ENCODE measurements around the gene JHY. TPM values are rescaled to one million over a fixed set of nuclear protein-coding genes. Genes with fewer than 3 reads are reported as not detected.

Gene JHY
- total RNA-seq, 3 donors from 2014 or later (not counting 1 experiment from before 2014, with no cell fraction given), result 0.88 to 1.5 (median 1.2) TPM

DNA sequence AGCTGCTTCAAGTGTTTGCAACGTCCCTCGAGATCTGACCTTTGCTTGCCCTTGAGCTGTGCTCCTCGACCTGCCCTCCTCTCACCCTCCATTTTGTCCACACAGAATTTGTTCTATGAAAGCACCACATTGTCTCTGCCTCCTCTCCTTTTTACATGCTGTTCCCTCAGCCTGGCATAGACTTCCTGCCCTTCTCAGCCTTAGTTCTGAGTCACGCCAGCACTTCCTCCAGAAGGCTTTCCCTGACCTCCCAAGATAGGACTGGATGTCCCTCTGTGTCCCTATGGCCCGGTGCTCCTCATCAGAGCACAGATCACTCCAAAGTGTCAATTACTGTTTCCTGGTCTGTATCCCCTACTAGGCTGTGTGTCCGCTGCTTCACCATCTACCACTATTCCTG lies 16.2 kb downstream of the JHY start:
- no peak overlapping the region for H3K27ac Mint-ChIP-seq
- no peak for DNase-seq
- no peak for ATAC-seq

DNA sequence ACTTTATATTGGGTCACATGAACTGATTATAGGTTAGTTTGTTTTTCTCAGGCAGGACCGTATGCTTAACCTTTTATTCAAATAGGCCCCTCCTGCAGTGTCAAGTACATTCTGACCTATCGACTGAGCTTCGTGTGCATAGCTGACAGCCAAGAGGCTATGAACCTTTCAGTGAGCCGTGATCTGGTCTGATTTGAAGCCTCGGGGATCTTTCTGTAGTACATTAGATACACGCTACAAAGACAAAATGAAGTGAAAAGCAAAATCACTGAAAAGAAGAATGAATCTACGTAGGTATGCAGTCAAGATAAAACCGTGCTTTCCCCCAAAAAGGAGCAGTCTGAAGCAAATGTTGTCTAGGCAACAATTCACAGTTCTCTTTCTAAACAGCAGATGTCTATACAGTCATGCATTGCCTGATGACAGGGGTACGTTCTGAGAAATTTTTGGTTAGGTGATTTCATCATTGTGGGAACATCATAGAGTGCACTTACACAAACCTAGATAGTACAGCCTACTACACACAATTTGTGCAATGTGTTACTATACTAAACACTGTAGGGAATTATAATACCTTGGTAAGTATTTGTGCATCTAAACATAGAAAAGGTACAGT lies 18.1 kb downstream of the JHY start:
- 83% methylated on average over 8 of the region's 9 CpGs for WGBS (ENCODE audit: insufficient coverage)
- Mint-ChIP-seq H3K27ac (no peak overlapping the region), H3K4me1 (no peaks in the 10 kb centered on the region)

More for the DNA sequence above, 16.2 kb downstream of the JHY start:
- no peaks in the 10 kb centered on the region for H3K27me3 ChIP-seq (ENCODE audit: control insufficient read depth, insufficient read depth, low read length)
- no peak overlapping the region for H3K27ac ChIP-seq (ENCODE audit: low read length)
- Mint-ChIP-seq H3K4me3 (no peak overlapping the region), H3K4me1 (no peaks in the 10 kb centered on the region), H3K27me3 (ENCODE audit: low read depth in 2 of 2) (peaks cover 0 to 5% of the 10 kb centered on the region in 2 donors), H3K36me3 (no peaks in the 10 kb centered on the region), H3K9me3 (no peaks in the 10 kb centered on the region)
- WGBS (ENCODE audit: insufficient coverage), result 71% methylated on average over 6 of the region's 6 CpGs
- no peak overlapping the region for H3K4me3 ChIP-seq (ENCODE audit: low read length)
- no peaks in the 10 kb centered on the region for H3K9me3 ChIP-seq (ENCODE audit: control insufficient read depth, insufficient read depth, low read length)
- TF ChIP-seq, protein P1, sequence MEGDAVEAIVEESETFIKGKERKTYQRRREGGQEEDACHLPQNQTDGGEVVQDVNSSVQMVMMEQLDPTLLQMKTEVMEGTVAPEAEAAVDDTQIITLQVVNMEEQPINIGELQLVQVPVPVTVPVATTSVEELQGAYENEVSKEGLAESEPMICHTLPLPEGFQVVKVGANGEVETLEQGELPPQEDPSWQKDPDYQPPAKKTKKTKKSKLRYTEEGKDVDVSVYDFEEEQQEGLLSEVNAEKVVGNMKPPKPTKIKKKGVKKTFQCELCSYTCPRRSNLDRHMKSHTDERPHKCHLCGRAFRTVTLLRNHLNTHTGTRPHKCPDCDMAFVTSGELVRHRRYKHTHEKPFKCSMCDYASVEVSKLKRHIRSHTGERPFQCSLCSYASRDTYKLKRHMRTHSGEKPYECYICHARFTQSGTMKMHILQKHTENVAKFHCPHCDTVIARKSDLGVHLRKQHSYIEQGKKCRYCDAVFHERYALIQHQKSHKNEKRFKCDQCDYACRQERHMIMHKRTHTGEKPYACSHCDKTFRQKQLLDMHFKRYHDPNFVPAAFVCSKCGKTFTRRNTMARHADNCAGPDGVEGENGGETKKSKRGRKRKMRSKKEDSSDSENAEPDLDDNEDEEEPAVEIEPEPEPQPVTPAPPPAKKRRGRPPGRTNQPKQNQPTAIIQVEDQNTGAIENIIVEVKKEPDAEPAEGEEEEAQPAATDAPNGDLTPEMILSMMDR (IDR thresholded peaks at IDR 0.05), result no peak
- intact Hi-C loops (cut with micrococcal nuclease), result no loop called here
- no peaks in the 10 kb centered on the region for H3K4me1 ChIP-seq (ENCODE audit: control insufficient read depth, insufficient read depth, low read length)
- no peaks in the 10 kb centered on the region for H3K36me3 ChIP-seq (ENCODE audit: control insufficient read depth, insufficient read depth, low read length)

DNA sequence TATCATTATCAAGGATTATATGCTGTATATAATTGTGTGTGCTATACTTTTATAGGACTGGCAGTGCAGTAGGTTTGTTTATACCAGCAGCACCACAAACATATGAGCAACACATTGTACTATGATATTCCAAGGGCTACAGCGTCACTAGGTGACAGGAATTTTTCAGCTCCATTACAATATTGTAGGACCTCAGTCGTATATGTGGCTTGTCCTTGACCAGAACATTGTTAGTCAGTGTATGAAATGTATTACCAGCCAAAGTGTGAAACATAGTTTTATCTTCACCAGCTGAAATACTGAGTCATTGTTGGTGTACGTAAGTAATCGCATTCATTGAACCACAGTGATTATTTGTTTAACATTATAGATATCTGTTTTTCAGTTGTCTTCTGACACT lies 20.4 kb downstream of the JHY start:
- 90% methylated on average over 2 of the region's 4 CpGs for WGBS (ENCODE audit: insufficient coverage)
- ATAC-seq, result no peak

More for the DNA sequence above, 18.1 kb downstream of the JHY start:
- Histone ChIP-seq H3K4me1 (ENCODE audit: control insufficient read depth, insufficient read depth, low read length) (no peaks in the 10 kb centered on the region), H3K27ac (ENCODE audit: low read length) (no peak overlapping the region), H3K36me3 (ENCODE audit: control insufficient read depth, insufficient read depth, low read length) (peaks cover 2% of the 10 kb centered on the region), H3K27me3 (ENCODE audit: control insufficient read depth, insufficient read depth, low read length) (no peaks in the 10 kb centered on the region), H3K4me3 (ENCODE audit: low read length) (no peak overlapping the region), H3K9me3 (ENCODE audit: control insufficient read depth, insufficient read depth, low read length) (no peaks in the 10 kb centered on the region)
- intact Hi-C loops (cut with micrococcal nuclease), result no loop called here
- H3K9me3 Mint-ChIP-seq, result no peaks in the 10 kb centered on the region
- no peaks in the 10 kb centered on the region for H3K36me3 Mint-ChIP-seq
- TF ChIP-seq, protein P1 (IDR thresholded peaks at IDR 0.05), result no peak
- ATAC-seq (no peak), DNase-seq (no peak)
- no peak overlapping the region for H3K4me3 Mint-ChIP-seq
- H3K27me3 Mint-ChIP-seq (ENCODE audit: low read depth in 2 of 2), result peaks cover 0 to 5% of the 10 kb centered on the region in 2 donors

More for the DNA sequence above, 20.4 kb downstream of the JHY start:
- H3K36me3 Mint-ChIP-seq, result no peaks in the 10 kb centered on the region
- peaks cover 0 to 5% of the 10 kb centered on the region in 2 donors for H3K27me3 Mint-ChIP-seq (ENCODE audit: low read depth in 2 of 2)
- intact Hi-C loops (cut with micrococcal nuclease), result no loop called here
- no peak overlapping the region for H3K27ac Mint-ChIP-seq
- TF ChIP-seq, protein P1 (IDR thresholded peaks at IDR 0.05), result no peak
- no peak for DNase-seq
- H3K4me1 Mint-ChIP-seq, result no peaks in the 10 kb centered on the region
- Histone ChIP-seq H3K27ac (ENCODE audit: low read length) (no peak overlapping the region), H3K4me1 (ENCODE audit: control insufficient read depth, insufficient read depth, low read length) (no peaks in the 10 kb centered on the region), H3K36me3 (ENCODE audit: control insufficient read depth, insufficient read depth, low read length) (peaks cover 2% of the 10 kb centered on the region), H3K9me3 (ENCODE audit: control insufficient read depth, insufficient read depth, low read length) (no peaks in the 10 kb centered on the region), H3K4me3 (ENCODE audit: low read length) (no peak overlapping the region), H3K27me3 (ENCODE audit: control insufficient read depth, insufficient read depth, low read length) (no peaks in the 10 kb centered on the region)
- H3K9me3 Mint-ChIP-seq, result no peaks in the 10 kb centered on the region
- no peak overlapping the region for H3K4me3 Mint-ChIP-seq
